GM18507 (cell line): Measurements from ENCODE around the gene HSF2BP.
"Not testable (repeated sequence)": the region's sequence is repeated elsewhere in the genome, so short reads cannot be mapped to it uniquely, and the experiment has no call there.

Experiments
- DNase-seq: peaks from one replicate; pipeline ENCODE4 v3.0.0; 2011; ENCODE audit warnings: low read depth; ENCODE audit not compliant: insufficient read length; ENCODE audit errors: extremely low spot score
- FAIRE-seq: peaks from 2 replicates; lab custom pipeline; 2011; peaks lifted over from hg19 to GRCh38; lab: Jason Lieb, UNC

Gene HSF2BP

GRCh38 chr21:43657355-43658087 lies 1.8 kb downstream of the HSF2BP start:
- DNase-seq (no peak), FAIRE-seq (no peak)

- no peak for FAIRE-seq
- DNase-seq = no peak
Observed at GRCh38 chr21:43654806-43655489, 4.3 kb downstream of the HSF2BP start.

- FAIRE-seq = no peak
Observed at GRCh38 chr21:43653626-43654025, 5.7 kb downstream of the HSF2BP start.

GRCh38 chr21:43652616-43653015 lies 6.7 kb downstream of the HSF2BP start:
- DNase-seq (no peak), FAIRE-seq (no peak)

More at GRCh38 chr21:43653626-43654025, 5.7 kb downstream of the HSF2BP start:
- DNase-seq = no peak

- not testable (repeated sequence) for FAIRE-seq, DNase-seq
Observed at GRCh38 chr21:43651926-43652325, 7.4 kb downstream of the HSF2BP start.

- DNase-seq (no peak), FAIRE-seq (no peak)
Observed at GRCh38 chr21:43648171-43648570, 11.1 kb downstream of the HSF2BP start.

GRCh38 chr21:43646550-43647260 lies 12.6 kb downstream of the HSF2BP start:
- DNase-seq (peak; percentile 75), FAIRE-seq (peak; percentile 96)

- FAIRE-seq (peak; percentile 12), DNase-seq (no peak)
Observed at GRCh38 chr21:43645976-43646375, 13.3 kb downstream of the HSF2BP start.

- FAIRE-seq = peak; percentile 45
- DNase-seq = no peak
Observed at GRCh38 chr21:43645136-43645891, 14.0 kb downstream of the HSF2BP start.

- FAIRE-seq (no peak), DNase-seq (no peak)
Observed at GRCh38 chr21:43644609-43645008, 14.7 kb downstream of the HSF2BP start.

GRCh38 chr21:43644071-43644470 lies 15.2 kb downstream of the HSF2BP start:
- DNase-seq (no peak), FAIRE-seq (no peak)

GRCh38 chr21:43643193-43643592 lies 16.1 kb downstream of the HSF2BP start:
- DNase-seq (no peak), FAIRE-seq (no peak)

- DNase-seq = no peak
- no peak for FAIRE-seq
Observed at GRCh38 chr21:43640400-43640799, 18.9 kb downstream of the HSF2BP start.

GRCh38 chr21:43639470-43640353 lies 19.6 kb downstream of the HSF2BP start:
- DNase-seq (no peak), FAIRE-seq (no peak)

GRCh38 chr21:43637530-43638158 lies 21.6 kb downstream of the HSF2BP start:
- no peak for FAIRE-seq
- no peak for DNase-seq

- FAIRE-seq (no peak), DNase-seq (no peak)
Observed at GRCh38 chr21:43635436-43635835, 23.9 kb downstream of the HSF2BP start.

- DNase-seq = no peak
- no peak for FAIRE-seq
Observed at GRCh38 chr21:43634618-43635017, 24.7 kb downstream of the HSF2BP start.

- no peak for DNase-seq
- no peak for FAIRE-seq
Observed at GRCh38 chr21:43632373-43632905, 26.8 kb downstream of the HSF2BP start.
